NCI-H82 treated with DMSO at 0.1 percent for 48 hours (cell line): ENCODE data around the gene PPIP5K2.
"Not testable (repeated sequence)": the region's sequence is repeated elsewhere in the genome, so short reads cannot be mapped to it uniquely, and the experiment has no call there.

Source experiments
- DNase-seq: peaks from one replicate; lab custom pipeline; 2025; ENCODE audit not compliant: unreplicated experiment; lab: John Stamatoyannopoulos, UW

Gene PPIP5K2

GRCh38 chr5:103120607-103121200 lies 603 bp downstream of the PPIP5K2 start:
- DNase-seq, result no peak

- DNase-seq, result no peak
These were observed 2.1 kb downstream of the PPIP5K2 start for GRCh38 chr5:103122242-103122641.

GRCh38 chr5:103126557-103126956 lies 6.5 kb downstream of the PPIP5K2 start:
- DNase-seq, result no peak

GRCh38 chr5:103127292-103127817 lies 7.3 kb downstream of the PPIP5K2 start:
- DNase-seq, result no peak

GRCh38 chr5:103128202-103128601 lies 8.1 kb downstream of the PPIP5K2 start:
- no peak for DNase-seq

- DNase-seq, result no peak
These were observed 12.6 kb downstream of the PPIP5K2 start for GRCh38 chr5:103132684-103133083.

GRCh38 chr5:103133231-103133630 lies 13.1 kb downstream of the PPIP5K2 start:
- DNase-seq, result no peak

GRCh38 chr5:103135461-103135860 lies 15.4 kb downstream of the PPIP5K2 start:
- no peak for DNase-seq

- no peak for DNase-seq
These were observed 18.1 kb downstream of the PPIP5K2 start for GRCh38 chr5:103138202-103138690.

- DNase-seq, result peak; percentile 27
These were observed 19.3 kb downstream of the PPIP5K2 start for GRCh38 chr5:103139264-103139865.

GRCh38 chr5:103142132-103142531 lies 22.0 kb downstream of the PPIP5K2 start:
- not testable (repeated sequence) for DNase-seq

- DNase-seq, result no peak
These were observed 25.1 kb downstream of the PPIP5K2 start for GRCh38 chr5:103145196-103145595.

- no peak for DNase-seq
These were observed 28.1 kb downstream of the PPIP5K2 start for GRCh38 chr5:103148213-103148612.

GRCh38 chr5:103151156-103151555 lies 31.1 kb downstream of the PPIP5K2 start:
- no peak for DNase-seq

GRCh38 chr5:103166706-103167105 lies 46.6 kb downstream of the PPIP5K2 start:
- DNase-seq, result no peak

- no peak for DNase-seq
These were observed 54.0 kb downstream of the PPIP5K2 start for GRCh38 chr5:103174147-103174546.

GRCh38 chr5:103177543-103177942 lies 57.4 kb downstream of the PPIP5K2 start:
- DNase-seq, result no peak

GRCh38 chr5:103178167-103178566 lies 58.1 kb downstream of the PPIP5K2 start:
- DNase-seq, result no peak

- no peak for DNase-seq
These were observed 66.1 kb downstream of the PPIP5K2 start for GRCh38 chr5:103186152-103186551.

- no peak for DNase-seq
These were observed 68.3 kb downstream of the PPIP5K2 start for GRCh38 chr5:103188436-103188835.

GRCh38 chr5:103203226-103203625 lies 83.1 kb downstream of the PPIP5K2 start:
- DNase-seq, result no peak

- not testable (repeated sequence) for DNase-seq
These were observed 84.9 kb downstream of the PPIP5K2 start for GRCh38 chr5:103204990-103205389.
